ENCODE results near the gene NADSYN1. TPM values are rescaled to one million over a fixed set of nuclear protein-coding genes. Genes with fewer than 3 reads are reported as not detected.

NADSYN1 gene
- total RNA-seq, 6 donors from 2014 or later: 46.8 to 248 (median 79.5) TPM

DNA sequence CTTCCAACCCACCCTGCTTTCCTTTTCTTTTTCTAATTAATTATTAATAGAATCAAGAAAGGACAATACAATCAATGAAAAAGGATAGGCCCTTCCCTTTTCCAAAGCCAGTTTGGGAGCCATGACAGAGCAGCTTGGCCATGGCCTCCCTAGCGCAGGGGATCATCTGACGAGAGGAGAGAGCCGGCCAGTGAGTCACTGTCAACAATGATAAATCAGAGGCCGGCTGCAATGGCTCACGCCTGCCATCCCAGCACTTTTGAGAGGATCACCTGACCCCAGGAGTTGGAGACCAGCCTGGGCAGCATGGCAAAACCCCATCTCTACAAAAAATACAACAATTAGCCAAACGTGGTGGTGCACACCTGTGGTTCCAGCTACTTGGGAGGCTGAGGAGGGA is 46.5 kb downstream of the NADSYN1 start:
- Histone ChIP-seq H3K9me3 (no peaks in the 10 kb centered on the region), H3K4me1 (peaks cover 3 to 8% (median 6%) of the 10 kb centered on the region in 4 donors), H3K36me3 (peaks cover 20 to 87% (median 73%) of the 10 kb centered on the region in 4 donors), H3K27me3 (no peaks in the 10 kb centered on the region), H3K27ac (no peak overlapping the region), H3K4me3 (no peak overlapping the region)
- WGBS, 2 donors: 91 to 94% methylated on average over 6 of the region's 6 CpGs
- ATAC-seq (ENCODE audit: low FRiP score in 2 of 2): no peak
- no peak for DNase-seq
- no peak for TF ChIP-seq EP300 (IDR thresholded peaks at IDR 0.05)
- TF ChIP-seq CTCF (IDR thresholded peaks at IDR 0.05): no peak
- TF ChIP-seq POLR2AphosphoS5 (IDR thresholded peaks at IDR 0.05): no peak
- no peak for TF ChIP-seq POLR2A (IDR thresholded peaks at IDR 0.05)

DNA sequence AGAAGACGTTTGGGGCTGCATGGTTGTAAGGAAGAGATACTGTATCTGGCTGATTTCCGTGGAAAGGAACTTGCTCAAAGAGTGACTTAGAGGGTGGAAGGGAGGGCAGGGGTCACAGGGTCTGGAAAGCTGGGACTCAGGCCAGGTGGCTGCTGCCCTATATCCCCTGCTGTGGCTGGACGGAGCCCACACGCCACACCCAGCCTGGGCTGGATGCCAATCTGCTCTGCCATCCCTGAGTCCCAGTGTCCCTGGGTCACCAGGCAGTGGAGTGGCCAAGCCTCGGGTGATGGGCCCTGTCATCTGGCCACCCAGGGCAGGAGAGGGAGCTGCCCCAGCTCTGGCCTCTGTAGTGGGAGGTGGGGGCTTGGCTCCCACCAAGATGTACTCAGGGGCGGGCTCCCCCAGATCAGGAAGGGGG is 47.6 kb downstream of the NADSYN1 start:
- H3K36me3 ChIP-seq: peaks cover 17 to 77% (median 65%) of the 10 kb centered on the region in 4 donors
- WGBS, 2 donors: 33 to 63% methylated on average over 4 to 6 of the region's 6 CpGs

GRCh38 chr11:71501071-71501985 is 48.3 kb downstream of the NADSYN1 start:
- DNase-seq: no peak
- TF ChIP-seq POLR2A (IDR thresholded peaks at IDR 0.05) (no peak), CTCF (IDR thresholded peaks at IDR 0.05) (no peak), EP300 (IDR thresholded peaks at IDR 0.05) (no peak), POLR2AphosphoS5 (IDR thresholded peaks at IDR 0.05) (no peak)
- H3K4me3 ChIP-seq: no peak overlapping the region

More for the DNA sequence above, 47.6 kb downstream of the NADSYN1 start:
- no peak for ATAC-seq (ENCODE audit: low FRiP score in 2 of 2)
- Histone ChIP-seq H3K4me1 (peaks cover 3 to 8% (median 6%) of the 10 kb centered on the region in 4 donors), H3K27ac (no peak overlapping the region), H3K27me3 (no peaks in the 10 kb centered on the region), H3K9me3 (no peaks in the 10 kb centered on the region), H3K4me3 (no peak overlapping the region)
- peak in 1 of 2 donors; percentile 20 for DNase-seq
- no peak for TF ChIP-seq CTCF (IDR thresholded peaks at IDR 0.05)
- no peak for TF ChIP-seq POLR2AphosphoS5 (IDR thresholded peaks at IDR 0.05)
- TF ChIP-seq EP300 (IDR thresholded peaks at IDR 0.05): no peak
- TF ChIP-seq POLR2A (IDR thresholded peaks at IDR 0.05): no peak

GRCh38 chr11:71502026-71502425 is 49.0 kb downstream of the NADSYN1 start:
- peaks cover 12 to 68% (median 54%) of the 10 kb centered on the region in 4 donors for H3K36me3 ChIP-seq
- ATAC-seq (ENCODE audit: low FRiP score in 2 of 2): no peak
- 90 to 92% methylated on average over 7 to 10 of the region's 10 CpGs for WGBS, 2 donors
- no peak overlapping the region for H3K27ac ChIP-seq
- DNase-seq: no peak
- peaks cover 3 to 8% (median 6%) of the 10 kb centered on the region in 4 donors for H3K4me1 ChIP-seq
- TF ChIP-seq EP300 (IDR thresholded peaks at IDR 0.05) (no peak), CTCF (IDR thresholded peaks at IDR 0.05) (no peak), POLR2AphosphoS5 (IDR thresholded peaks at IDR 0.05) (no peak), POLR2A (IDR thresholded peaks at IDR 0.05) (no peak)
- no peak overlapping the region for H3K4me3 ChIP-seq
- H3K27me3 ChIP-seq: no peaks in the 10 kb centered on the region
- H3K9me3 ChIP-seq: no peaks in the 10 kb centered on the region

More at GRCh38 chr11:71501071-71501985, 48.3 kb downstream of the NADSYN1 start:
- no peaks in the 10 kb centered on the region for H3K27me3 ChIP-seq
- peaks cover 12 to 75% (median 61%) of the 10 kb centered on the region in 4 donors for H3K36me3 ChIP-seq
- peaks cover 3 to 8% (median 6%) of the 10 kb centered on the region in 4 donors for H3K4me1 ChIP-seq
- H3K9me3 ChIP-seq: no peaks in the 10 kb centered on the region
- no peak overlapping the region for H3K27ac ChIP-seq
- ATAC-seq (ENCODE audit: low FRiP score in 2 of 2): no peak
- 94 to 95% methylated on average over 30 of the region's 30 CpGs for WGBS, 2 donors
